ENCODE results near the gene CBLL1. TPM values are rescaled to one million over a fixed set of nuclear protein-coding genes. Genes with fewer than 3 reads are reported as not detected.

CBLL1 gene, protein sequence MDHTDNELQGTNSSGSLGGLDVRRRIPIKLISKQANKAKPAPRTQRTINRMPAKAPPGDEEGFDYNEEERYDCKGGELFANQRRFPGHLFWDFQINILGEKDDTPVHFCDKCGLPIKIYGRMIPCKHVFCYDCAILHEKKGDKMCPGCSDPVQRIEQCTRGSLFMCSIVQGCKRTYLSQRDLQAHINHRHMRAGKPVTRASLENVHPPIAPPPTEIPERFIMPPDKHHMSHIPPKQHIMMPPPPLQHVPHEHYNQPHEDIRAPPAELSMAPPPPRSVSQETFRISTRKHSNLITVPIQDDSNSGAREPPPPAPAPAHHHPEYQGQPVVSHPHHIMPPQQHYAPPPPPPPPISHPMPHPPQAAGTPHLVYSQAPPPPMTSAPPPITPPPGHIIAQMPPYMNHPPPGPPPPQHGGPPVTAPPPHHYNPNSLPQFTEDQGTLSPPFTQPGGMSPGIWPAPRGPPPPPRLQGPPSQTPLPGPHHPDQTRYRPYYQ
- total RNA-seq (2021) (26.1 to 29.8 TPM (median 26.3 TPM) in 3 replicates), Bru-seq, nascent RNA (percentile 95 among the genes with signal in this experiment)
- long read RNA-seq, experiment 1, full-length matches to known transcripts, result 143 of 178 reads
- long read RNA-seq, experiment 1, partial matches to known transcripts, result 13 of 178 reads
- long read RNA-seq, experiment 1, other reads (novel, unspliced or antisense), result 22 of 178 reads
- long read RNA-seq, experiment 2, full-length matches to known transcripts, result 6 of 51 reads
- long read RNA-seq, experiment 2, partial matches to known transcripts, result 18 of 51 reads
- long read RNA-seq, experiment 2, other reads (novel, unspliced or antisense), result 27 of 51 reads
- long read RNA-seq, experiment 3, full-length matches to known transcripts, result 24 of 26 reads
- long read RNA-seq, experiment 3, partial matches to known transcripts, result 1 of 26 reads
- long read RNA-seq, experiment 3, other reads (novel, unspliced or antisense), result 1 of 26 reads

DNA sequence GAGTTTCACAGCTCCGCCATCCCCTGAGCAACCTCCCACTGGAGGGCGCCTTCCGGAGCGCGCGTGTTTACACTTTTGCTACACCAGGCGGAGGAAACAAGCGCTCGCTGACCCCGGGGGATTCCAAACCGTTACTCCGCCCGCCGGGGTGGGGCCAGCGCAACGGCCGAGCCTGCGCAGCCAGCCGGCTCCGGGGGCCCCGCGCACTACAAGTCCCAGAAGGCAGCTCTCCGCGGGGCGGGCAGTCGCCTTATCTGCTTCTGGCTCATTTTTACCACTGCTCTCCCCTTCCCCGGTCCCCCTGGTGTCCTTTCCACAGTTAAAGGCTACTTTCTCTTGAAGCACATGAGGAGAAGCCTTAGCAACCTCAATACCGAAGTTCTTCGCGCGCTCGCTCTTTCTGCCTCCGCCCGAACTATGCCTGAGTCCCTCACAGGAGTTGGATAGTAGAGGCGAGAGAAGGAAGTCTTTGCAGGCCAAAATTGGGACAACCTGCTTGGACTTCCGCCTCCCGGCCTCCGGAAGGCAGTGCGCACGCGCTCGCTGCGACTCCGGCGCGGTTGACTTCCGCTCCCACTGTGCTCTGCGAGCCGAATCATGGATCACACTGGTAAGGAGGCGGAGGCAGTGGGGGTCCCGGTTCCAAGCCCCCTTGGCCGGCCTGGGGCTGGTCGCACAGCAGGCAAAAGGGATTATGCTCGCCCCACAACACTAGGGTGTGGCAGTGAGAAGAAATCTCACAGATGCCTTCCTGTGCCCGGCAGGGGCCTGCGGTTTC is at the start of gene CBLL1:
Gene CBLL1, plus strand, starts transcription at position 576 of the 778 bp plus-strand sequence. Its CDS starts 22 bp downstream, at position 598.
- no peaks in the 10 kb centered on the region; the same call in 1 of the 2 replicates for H3K36me3 Mint-ChIP-seq
- H3K27me3 Mint-ChIP-seq (ENCODE audit: low read depth), result no peaks in the 10 kb centered on the region
- DNase-seq (ENCODE audit: low spot score) (peak; percentile 95), ATAC-seq (peak; percentile 92)
- H3K27ac Mint-ChIP-seq, result peak within 1 kb of the TSS; percentile 100
- H3K9me3 Mint-ChIP-seq, result peaks cover 2% of the 10 kb centered on the region
- CTCF ChIA-PET, result interaction anchor here (0.9 to 2.5 kb wide), 11 partner anchors 11 to 713 kb away, joined by 3 to 20 read pairs (median 4); partner anchors contain the start of gene SLC26A4
- H3K4me3 Mint-ChIP-seq, result peak within 1 kb of the TSS; percentile 100
- POLR2A ChIA-PET, result interaction anchor here (0.6 to 1.5 kb wide), 7 partner anchors 83 to 575 kb away, joined by 3 to 9 read pairs (median 4); partner anchors contain the start of genes COG5, DUS4L and SLC26A4
- H3K4me1 Mint-ChIP-seq, result peaks cover 24% of the 10 kb centered on the region
- TF ChIP-seq, protein P1, sequence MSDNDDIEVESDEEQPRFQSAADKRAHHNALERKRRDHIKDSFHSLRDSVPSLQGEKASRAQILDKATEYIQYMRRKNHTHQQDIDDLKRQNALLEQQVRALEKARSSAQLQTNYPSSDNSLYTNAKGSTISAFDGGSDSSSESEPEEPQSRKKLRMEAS (CRISPR knock-in tag; IDR thresholded peaks at IDR 0.05), result 0 out of 2 replicates have a peak, but pooled peaks have one; percentile 28
- TF ChIP-seq, protein P2, sequence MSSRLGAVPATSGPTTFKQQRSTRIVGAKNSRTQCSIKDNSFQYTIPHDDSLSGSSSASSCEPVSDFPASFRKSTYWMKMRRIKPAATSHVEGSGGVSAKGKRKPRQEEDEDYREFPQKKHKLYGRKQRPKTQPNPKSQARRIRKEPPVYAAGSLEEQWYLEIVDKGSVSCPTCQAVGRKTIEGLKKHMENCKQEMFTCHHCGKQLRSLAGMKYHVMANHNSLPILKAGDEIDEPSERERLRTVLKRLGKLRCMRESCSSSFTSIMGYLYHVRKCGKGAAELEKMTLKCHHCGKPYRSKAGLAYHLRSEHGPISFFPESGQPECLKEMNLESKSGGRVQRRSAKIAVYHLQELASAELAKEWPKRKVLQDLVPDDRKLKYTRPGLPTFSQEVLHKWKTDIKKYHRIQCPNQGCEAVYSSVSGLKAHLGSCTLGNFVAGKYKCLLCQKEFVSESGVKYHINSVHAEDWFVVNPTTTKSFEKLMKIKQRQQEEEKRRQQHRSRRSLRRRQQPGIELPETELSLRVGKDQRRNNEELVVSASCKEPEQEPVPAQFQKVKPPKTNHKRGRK (CRISPR knock-in tag; IDR thresholded peaks at IDR 0.05; ENCODE audit: borderline replicate concordance), result no peak
- TF ChIP-seq, protein P3, sequence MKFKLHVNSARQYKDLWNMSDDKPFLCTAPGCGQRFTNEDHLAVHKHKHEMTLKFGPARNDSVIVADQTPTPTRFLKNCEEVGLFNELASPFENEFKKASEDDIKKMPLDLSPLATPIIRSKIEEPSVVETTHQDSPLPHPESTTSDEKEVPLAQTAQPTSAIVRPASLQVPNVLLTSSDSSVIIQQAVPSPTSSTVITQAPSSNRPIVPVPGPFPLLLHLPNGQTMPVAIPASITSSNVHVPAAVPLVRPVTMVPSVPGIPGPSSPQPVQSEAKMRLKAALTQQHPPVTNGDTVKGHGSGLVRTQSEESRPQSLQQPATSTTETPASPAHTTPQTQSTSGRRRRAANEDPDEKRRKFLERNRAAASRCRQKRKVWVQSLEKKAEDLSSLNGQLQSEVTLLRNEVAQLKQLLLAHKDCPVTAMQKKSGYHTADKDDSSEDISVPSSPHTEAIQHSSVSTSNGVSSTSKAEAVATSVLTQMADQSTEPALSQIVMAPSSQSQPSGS (CRISPR knock-in tag; IDR thresholded peaks at IDR 0.05; ENCODE audit: borderline replicate concordance, low read depth), result no peak
- TF ChIP-seq, protein P4, sequence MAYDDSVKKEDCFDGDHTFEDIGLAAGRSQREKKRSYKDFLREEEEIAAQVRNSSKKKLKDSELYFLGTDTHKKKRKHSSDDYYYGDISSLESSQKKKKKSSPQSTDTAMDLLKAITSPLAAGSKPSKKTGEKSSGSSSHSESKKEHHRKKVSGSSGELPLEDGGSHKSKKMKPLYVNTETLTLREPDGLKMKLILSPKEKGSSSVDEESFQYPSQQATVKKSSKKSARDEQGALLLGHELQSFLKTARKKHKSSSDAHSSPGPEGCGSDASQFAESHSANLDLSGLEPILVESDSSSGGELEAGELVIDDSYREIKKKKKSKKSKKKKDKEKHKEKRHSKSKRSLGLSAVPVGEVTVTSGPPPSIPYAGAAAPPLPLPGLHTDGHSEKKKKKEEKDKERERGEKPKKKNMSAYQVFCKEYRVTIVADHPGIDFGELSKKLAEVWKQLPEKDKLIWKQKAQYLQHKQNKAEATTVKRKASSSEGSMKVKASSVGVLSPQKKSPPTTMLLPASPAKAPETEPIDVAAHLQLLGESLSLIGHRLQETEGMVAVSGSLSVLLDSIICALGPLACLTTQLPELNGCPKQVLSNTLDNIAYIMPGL (CRISPR knock-in tag; IDR thresholded peaks at IDR 0.05), result peak; percentile 78
- TF ChIP-seq, protein P5, sequence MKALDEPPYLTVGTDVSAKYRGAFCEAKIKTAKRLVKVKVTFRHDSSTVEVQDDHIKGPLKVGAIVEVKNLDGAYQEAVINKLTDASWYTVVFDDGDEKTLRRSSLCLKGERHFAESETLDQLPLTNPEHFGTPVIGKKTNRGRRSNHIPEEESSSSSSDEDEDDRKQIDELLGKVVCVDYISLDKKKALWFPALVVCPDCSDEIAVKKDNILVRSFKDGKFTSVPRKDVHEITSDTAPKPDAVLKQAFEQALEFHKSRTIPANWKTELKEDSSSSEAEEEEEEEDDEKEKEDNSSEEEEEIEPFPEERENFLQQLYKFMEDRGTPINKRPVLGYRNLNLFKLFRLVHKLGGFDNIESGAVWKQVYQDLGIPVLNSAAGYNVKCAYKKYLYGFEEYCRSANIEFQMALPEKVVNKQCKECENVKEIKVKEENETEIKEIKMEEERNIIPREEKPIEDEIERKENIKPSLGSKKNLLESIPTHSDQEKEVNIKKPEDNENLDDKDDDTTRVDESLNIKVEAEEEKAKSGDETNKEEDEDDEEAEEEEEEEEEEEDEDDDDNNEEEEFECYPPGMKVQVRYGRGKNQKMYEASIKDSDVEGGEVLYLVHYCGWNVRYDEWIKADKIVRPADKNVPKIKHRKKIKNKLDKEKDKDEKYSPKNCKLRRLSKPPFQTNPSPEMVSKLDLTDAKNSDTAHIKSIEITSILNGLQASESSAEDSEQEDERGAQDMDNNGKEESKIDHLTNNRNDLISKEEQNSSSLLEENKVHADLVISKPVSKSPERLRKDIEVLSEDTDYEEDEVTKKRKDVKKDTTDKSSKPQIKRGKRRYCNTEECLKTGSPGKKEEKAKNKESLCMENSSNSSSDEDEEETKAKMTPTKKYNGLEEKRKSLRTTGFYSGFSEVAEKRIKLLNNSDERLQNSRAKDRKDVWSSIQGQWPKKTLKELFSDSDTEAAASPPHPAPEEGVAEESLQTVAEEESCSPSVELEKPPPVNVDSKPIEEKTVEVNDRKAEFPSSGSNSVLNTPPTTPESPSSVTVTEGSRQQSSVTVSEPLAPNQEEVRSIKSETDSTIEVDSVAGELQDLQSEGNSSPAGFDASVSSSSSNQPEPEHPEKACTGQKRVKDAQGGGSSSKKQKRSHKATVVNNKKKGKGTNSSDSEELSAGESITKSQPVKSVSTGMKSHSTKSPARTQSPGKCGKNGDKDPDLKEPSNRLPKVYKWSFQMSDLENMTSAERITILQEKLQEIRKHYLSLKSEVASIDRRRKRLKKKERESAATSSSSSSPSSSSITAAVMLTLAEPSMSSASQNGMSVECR (CRISPR knock-in tag; IDR thresholded peaks at IDR 0.05; ENCODE audit: borderline replicate concordance), result peak; percentile 75
- TF ChIP-seq ZNF396 (CRISPR knock-in tag; IDR thresholded peaks at IDR 0.05; ENCODE audit: borderline replicate concordance), result no peak
- TF ChIP-seq SP1 (CRISPR knock-in tag; conservative IDR thresholded peaks at IDR 0.05), result no peak; the same call in none of the 2 replicates
- TF ChIP-seq GABPB1 (CRISPR knock-in tag; IDR thresholded peaks at IDR 0.05), result peak; percentile 34; the same call in 1 of the 2 replicates
- no peak for TF ChIP-seq ZNF138 (CRISPR knock-in tag; conservative IDR thresholded peaks at IDR 0.05)
- no peak for TF ChIP-seq ELF4 (CRISPR knock-in tag; IDR thresholded peaks at IDR 0.05; ENCODE audit: low read depth)
- TF ChIP-seq, protein P6, sequence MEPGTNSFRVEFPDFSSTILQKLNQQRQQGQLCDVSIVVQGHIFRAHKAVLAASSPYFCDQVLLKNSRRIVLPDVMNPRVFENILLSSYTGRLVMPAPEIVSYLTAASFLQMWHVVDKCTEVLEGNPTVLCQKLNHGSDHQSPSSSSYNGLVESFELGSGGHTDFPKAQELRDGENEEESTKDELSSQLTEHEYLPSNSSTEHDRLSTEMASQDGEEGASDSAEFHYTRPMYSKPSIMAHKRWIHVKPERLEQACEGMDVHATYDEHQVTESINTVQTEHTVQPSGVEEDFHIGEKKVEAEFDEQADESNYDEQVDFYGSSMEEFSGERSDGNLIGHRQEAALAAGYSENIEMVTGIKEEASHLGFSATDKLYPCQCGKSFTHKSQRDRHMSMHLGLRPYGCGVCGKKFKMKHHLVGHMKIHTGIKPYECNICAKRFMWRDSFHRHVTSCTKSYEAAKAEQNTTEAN (CRISPR knock-in tag; IDR thresholded peaks at IDR 0.05), result no peak
- peak; percentile 75; the same call in 1 of the 2 replicates for TF ChIP-seq SMAD3 (CRISPR knock-in tag; IDR thresholded peaks at IDR 0.05; ENCODE audit: borderline replicate concordance)
- TF ChIP-seq, protein P7, sequence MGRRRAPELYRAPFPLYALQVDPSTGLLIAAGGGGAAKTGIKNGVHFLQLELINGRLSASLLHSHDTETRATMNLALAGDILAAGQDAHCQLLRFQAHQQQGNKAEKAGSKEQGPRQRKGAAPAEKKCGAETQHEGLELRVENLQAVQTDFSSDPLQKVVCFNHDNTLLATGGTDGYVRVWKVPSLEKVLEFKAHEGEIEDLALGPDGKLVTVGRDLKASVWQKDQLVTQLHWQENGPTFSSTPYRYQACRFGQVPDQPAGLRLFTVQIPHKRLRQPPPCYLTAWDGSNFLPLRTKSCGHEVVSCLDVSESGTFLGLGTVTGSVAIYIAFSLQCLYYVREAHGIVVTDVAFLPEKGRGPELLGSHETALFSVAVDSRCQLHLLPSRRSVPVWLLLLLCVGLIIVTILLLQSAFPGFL (CRISPR knock-in tag; IDR thresholded peaks at IDR 0.05; ENCODE audit: borderline replicate concordance), result no peak
- TF ChIP-seq SOX15 (CRISPR knock-in tag; IDR thresholded peaks at IDR 0.05), result no peak
- peak; percentile 75; the same call in 1 of the 2 replicates for TF ChIP-seq TEAD1 (CRISPR knock-in tag; IDR thresholded peaks at IDR 0.05)
- TF ChIP-seq IRF2 (CRISPR knock-in tag; IDR thresholded peaks at IDR 0.05; ENCODE audit: borderline replicate concordance, low read depth), result no peak
- TF ChIP-seq, protein P8, sequence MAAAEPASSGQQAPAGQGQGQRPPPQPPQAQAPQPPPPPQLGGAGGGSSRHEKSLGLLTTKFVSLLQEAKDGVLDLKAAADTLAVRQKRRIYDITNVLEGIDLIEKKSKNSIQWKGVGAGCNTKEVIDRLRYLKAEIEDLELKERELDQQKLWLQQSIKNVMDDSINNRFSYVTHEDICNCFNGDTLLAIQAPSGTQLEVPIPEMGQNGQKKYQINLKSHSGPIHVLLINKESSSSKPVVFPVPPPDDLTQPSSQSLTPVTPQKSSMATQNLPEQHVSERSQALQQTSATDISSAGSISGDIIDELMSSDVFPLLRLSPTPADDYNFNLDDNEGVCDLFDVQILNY (CRISPR knock-in tag; IDR thresholded peaks at IDR 0.05), result peak; percentile 49; the same call in 1 of the 2 replicates
- 0 out of 2 replicates have a peak, but pooled peaks have one; percentile 33 for TF ChIP-seq ZNF232 (CRISPR knock-in tag; IDR thresholded peaks at IDR 0.05)

All from WTC11 (cell line).